GM19468 (cell line): ENCODE measurements around the gene DCK.

ENCODE experiments used
- ATAC-seq: cut with Tn5 transposase; IDR thresholded peaks from one replicate; pipeline ENCODE4 v1.9.1; 2021; ENCODE audit warnings: mild to moderate bottlenecking, moderate library complexity, moderate number of reproducible peaks; ENCODE audit not compliant: unreplicated experiment; ENCODE audit errors: extremely low read depth

DCK gene

DNA sequence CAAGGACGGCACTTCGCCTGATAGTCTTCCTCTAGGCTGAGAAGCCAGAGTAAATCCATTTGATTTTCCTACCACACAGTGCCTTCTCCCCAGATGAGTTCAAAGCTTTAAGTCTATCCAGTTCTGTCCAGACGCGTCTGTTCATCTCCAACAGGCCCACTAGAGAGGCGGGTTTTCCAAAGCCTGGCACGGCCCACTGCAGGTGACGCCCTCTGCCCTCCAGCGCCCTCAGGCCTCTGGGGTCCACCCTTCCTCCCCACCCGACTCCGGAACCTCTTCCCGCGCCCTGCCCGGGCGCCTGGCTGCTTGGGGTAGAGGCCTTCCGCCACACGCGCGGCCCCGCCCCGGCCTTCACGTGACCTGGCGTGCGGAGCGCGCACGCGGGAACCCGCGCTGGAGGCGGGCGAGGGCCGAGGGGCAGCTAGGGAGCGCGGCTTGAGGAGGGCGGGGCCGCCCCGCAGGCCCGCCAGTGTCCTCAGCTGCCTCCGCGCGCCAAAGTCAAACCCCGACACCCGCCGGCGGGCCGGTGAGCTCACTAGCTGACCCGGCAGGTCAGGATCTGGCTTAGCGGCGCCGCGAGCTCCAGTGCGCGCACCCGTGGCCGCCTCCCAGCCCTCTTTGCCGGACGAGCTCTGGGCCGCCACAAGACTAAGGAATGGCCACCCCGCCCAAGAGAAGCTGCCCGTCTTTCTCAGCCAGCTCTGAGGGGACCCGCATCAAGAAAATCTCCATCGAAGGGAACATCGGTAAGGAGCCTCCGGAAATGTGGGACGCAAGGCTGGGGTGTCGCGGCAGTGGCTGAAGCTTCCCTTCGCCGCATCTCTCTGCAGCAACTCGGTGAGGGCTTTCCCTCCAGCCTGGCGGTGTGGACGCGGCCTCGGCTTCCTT lies at the start of gene DCK:
Gene DCK, plus strand, starts transcription at position 469 of the 888 bp plus-strand sequence. Its CDS starts 187 bp downstream, at position 656.
- ATAC-seq, result peak; percentile 91

DNA sequence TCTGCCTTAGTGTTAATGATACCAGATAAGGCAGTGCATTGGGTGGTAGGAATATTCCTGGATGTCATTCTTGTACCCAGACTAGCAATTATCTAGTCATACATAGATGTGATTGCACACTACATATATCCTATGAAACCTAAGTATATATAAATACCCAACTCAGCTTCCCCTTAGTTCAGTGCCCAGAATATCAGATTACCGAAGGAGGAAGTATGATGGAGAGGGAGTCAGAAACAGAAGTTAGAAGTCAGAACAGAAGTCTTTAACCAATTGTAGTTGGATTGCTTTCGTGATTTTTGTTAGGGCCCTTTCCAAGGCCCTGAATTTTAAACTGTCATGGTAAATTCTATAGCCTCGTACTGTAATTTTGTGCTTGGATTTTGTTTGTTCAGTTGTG lies 48.4 kb upstream of the DCK start:
- no peak for ATAC-seq

DNA sequence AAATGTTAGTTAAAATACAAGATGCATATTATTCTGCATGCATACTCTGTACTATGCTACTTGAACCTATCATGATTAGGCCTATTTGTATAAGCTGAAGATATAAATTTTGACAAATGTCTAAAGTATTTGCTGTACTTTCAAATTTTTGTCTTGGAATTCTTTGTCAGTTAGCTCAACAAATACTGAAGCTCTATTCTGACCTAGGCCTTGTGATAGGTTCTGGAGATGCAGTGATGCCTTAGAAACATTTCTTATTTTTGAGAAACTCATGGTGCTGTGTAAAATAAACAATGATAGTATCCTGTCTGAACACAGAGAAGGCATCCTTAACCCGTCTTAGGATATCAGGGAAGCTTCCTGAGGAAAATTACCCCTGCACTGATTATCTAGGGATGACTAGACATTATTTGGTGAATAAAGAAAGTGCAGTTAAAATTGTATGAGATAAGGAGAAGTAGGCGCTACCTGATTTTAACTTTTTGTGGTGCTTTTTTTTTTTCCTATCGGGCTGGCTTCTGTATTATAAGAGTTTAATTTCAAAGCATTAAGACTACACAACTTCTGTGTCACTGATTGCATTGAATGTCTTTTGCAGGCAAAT lies 47.9 kb upstream of the DCK start:
- ATAC-seq, result no peak

DNA sequence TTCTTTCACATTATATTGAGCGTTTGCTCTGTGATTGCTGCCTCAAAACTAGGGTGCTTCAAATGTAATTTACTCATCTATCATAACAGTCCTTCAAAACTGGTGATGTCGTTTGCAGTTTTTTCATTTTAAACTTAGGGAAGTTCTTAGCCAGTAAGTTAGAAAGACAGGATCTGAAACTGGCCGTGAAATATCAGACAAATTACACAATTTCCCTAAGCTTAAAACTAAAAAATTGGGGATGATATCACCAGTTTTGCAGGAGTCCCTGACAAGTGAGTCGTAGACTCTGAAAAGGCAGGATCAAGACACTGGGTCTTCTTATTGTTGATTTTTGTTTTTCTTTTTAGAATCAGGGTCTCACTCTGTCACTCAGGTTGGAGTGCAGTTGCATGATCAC lies 46.5 kb upstream of the DCK start:
- no peak for ATAC-seq

DNA sequence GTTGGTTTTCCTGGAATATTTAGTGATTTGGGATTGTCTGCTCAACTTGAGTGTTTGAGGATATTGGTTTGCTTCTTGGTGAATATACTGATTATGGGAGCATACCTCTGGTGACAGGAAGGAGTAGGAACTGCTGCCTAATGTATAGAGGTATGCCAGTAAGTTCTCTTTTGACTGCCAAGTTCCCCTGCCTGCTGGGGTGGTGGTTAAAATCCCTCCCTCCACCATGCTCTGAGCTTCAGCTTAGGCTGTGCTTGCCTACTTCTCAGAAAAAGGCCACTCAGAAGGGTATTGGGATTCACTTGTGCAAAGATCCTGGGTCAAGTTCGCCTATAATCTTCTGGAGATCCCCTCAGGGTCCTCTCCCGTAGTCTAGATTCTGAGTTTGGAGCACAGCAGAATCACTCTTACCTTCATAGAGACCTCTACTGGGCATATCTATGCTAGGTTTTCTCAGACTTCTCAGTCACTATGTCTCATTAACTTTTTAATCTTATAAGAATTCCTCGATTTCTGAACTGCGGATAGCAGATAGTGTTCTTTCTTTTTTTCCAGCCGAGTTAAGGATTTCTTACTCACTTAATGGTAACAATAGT lies 44.7 kb upstream of the DCK start:
- ATAC-seq, result no peak

DNA sequence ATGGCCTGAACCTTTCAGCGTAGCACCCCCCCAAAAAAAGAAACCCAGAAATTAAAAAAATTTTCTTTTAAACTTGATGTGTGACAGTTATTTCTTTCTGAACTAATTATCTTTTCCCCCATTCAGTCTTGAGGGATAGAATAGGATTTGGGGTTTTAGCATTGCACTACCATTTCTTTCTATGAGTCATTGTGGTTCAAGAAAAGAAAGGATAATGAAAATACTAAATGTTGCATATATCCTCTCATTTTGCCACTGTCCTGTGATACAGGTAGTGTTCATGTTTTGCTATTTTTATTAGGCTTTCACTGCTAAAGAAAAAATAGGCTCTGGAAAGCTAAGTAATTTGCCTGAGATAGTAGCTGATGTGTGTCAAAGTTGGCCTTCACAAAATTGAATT lies 39.4 kb upstream of the DCK start:
- ATAC-seq, result no peak

DNA sequence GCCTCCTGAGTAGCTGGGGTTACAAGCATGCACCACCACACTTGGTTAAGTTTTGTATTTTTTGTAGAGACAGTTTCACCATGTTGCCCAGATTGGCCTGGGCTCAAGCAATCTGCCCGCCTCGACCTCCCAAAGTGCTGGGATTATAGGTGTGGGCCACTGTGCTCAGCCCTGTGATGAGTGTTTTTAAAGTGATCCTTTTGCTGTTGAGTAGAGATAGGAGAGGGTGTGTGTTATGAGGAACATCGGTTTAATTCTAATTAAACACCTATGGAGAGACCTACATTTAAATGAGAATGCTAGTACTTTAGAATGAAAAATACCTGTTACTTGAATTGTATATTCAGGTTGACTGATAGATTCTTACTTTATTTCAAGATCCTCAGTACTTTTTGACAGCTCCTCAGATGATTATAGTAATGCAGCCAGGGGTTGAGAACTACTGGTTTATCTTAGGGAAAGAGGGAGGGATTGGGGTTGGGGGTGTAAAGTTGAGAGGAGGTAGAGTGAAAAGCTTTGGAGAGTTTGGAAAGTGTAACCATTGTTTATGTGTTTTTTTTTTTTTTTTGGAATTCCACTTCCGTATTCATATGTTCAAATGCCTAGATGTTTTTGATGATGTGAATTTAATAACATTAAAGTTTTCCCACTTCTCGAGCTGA lies 36.8 kb upstream of the DCK start:
- no peak for ATAC-seq

DNA sequence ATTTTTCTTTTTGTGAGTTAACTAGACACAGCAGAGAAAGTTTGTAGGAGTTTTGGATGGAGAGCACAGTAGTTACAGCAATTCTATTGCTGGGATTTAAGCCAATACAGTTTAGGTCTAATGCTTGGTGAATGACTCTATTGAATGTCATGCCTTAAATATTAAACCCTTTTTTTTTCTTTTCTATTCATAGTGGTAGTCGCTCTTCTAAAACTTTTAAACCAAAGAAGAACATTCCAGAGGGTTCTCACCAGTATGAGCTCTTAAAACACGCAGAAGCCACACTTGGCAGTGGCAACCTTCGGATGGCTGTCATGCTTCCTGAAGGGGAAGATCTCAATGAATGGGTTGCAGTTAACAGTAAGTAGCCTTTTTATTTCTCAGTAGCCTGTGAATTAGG lies 34.8 kb upstream of the DCK start:
- ATAC-seq, result no peak

DNA sequence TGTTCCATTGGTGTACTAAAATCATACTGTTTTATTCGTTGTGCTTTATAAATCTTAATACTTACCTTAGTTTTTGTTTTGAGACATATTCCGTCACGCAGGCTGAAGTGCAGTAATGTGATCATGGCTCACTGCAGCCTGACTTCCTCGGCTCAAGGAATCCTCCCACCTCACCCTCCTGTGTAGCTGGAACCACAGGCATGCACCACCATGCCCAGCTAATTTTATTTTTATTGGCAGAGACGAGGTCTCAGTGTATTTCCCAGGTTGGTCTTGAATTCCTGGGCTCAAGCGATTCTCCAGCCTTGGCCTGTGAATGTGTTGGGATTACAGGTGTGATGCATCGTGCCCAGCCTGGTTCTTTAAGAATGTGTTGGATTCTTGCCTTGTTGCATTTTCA lies 24.4 kb upstream of the DCK start:
- ATAC-seq, result no peak

DNA sequence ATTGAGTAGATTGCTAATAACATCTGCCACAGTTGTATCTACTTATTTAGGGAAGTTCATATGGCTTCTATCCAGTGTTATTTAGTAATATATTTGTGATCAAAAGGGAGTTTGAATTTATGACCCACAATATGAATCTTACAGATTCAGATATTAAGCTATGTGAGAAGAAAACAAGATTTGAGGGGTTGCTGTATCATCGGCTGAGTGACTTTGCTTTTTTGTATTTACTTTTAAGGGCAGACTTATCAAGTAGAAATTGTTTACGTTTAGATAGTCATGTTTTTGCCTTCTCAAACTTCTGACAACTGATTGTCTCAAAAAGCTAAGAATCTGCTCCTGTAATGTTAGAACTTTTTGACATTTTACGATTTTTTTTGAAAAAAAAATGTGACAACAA lies 17.2 kb upstream of the DCK start:
- no peak for ATAC-seq

DNA sequence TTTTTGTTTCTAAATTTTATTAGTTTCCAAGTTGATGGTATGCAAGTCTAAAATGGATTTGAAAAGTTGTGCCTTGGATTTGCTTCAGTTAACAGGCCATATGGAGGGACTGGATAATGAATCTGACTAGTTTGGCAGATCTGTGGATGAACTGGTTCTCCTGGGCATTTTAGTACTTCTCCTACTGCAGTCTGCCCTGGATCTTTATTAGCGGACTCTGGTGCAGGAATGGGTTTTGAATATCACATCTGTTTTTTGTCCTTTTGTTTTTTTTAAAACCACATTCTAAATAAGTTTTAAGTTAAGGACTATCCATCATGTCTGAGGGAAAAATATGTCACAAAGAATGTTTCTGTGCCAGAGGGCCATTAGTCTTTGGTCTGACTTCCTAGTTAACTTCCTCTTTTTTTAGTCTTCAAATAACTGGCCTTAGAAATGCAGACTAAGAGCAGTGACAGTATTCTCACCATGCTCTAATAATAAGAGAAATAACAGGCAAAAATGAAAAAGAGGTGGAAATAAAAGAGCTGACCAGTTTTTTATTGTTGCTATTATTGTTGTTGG lies 13.9 kb upstream of the DCK start:
- no peak for ATAC-seq

DNA sequence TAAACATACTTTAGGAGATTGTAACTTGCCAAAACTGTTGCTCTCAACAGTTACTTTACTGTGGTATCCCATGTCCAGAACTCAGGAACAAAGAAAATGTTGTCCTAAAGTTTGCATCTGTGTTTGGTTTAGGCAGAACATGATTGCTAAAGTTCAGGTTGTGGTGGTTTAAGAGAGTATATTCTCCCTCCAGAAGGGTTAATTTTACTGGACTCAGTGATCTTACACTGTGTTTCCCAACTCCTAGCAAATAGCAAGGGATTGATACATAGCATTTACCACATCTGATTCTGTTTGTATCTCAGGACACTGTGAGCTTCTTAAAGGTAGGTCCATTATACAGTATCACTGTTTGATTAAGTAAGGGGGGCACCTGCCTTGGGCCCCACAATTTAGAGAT lies 13.3 kb upstream of the DCK start:
- ATAC-seq, result no peak

DNA sequence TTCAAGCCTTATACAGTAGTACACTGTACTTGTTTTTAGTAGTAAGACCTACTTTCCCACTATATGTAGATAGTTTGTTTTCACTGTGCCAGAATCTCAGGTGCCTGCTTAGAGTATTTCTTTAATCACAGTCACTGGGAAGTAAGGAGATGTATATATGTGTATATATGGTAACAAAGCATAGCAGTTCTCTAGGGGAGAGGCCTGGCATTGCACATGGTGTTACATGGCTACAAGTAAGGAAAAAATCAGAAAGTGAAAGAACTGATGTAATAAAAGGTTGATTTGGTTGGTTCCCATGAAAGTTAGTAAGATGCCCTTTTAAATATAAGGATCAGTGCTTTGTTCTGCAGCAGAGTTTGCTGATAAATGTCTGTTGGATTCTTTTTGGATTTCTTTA lies 9.3 kb upstream of the DCK start:
- no peak for ATAC-seq

DNA sequence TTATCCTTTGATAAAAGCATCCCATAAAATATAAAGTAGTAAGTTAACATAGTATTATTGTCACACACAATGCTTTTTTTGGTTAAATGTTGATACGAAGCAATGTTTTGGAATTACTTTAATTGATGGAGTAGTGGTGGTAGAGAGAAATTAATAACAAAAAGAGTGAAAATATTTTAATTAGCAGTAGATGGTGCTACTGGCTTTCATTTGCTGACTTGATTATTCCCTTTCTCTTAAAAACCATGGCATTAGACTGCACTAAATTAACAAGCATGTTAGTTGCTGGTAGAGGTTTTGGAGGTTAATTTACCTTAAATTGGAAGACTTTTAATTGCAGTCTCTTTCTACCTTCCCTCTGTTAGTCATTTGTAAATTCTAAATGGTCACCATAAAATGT lies 8.9 kb upstream of the DCK start:
- no peak for ATAC-seq

DNA sequence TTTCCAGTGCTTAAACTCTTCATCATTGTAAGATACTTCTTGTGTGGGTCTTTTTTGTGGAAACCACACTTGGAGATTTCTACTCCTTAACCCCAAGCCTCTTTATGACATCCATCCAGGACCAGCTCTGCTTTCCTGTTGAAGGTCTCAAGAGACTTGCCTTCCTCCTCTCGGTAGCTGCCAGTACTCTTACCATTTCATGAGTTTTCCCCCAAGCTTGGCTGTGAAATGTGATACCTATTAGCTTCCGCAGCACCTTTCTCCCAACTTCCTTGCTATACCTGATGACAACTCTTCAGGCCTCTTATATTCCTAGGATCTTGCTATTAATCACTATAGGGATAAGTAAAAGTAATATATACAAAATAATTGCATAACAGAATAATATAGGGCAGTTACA lies 1.9 kb upstream of the DCK start:
- no peak for ATAC-seq

DNA sequence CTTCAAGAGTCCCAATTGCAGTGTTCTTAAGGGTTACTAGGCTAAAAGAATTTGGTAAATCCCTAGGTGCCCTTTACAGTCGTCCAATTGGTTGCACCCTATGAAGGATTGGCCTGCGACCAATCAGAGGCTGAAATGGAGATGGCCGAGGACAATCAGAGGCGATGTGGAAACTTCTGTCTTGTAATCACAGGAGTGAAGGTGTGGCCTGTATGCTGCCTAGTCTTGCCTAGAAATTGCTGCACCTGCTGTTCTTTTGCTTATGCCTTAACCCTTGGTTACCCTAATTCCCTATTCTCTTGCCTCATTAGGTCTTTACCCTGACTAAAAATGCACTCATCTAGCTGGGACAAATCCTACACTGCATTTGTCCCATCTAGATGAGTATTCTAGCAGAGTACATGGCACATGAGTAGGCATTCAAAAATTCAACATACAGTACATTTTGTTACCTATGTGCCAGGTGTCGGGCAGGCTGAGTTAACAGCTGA lies 1.0 kb upstream of the DCK start:
- ATAC-seq, result no peak

DNA sequence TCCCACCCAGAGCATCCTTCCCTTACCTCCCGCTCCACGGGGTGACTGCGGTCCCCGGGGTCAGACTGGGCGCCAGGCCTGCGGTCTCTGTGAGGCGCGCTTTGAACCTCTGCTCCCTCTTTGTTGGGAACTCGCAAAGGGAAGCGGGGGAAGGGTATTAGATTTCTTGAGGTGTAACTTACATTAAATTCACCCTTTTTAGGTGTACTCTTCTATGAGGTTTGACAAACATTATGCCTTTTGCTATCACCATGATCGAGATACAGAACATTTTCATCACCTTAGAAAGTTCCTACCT lies 569 bp downstream of the DCK start:
- ATAC-seq, result no peak

DNA sequence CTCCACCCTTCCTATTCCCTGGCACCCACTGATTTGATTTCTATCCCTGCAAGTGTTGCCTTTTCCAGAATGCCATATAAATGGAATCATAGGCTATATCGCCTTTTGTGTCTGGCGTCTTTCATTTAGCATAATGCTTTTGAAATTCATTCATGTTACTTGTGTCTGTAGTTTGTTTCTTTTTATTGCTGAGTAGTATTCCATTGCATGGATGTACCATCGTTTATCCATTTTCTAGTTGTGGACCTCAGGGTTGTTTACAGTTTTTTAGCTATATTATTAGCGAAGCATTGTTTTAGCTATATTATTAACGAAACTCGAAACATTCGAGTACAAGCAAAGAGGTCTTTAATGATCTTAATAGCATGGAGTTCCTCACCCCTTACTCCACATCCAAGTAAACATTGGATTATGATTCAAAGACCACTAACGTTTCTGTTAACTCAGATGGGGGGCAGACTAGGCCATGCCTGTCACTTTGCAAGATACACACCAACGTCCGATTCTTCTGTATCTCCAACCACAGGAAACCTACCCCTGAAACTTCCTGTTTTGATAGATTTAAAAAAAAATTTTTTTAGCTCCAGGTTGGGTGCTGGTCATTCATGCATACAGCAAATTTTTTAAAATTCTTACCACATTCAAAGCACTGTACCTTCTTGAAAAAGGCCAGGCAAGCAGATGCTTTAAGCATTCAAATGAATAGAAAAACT lies 1.1 kb downstream of the DCK start:
- no peak for ATAC-seq

DNA sequence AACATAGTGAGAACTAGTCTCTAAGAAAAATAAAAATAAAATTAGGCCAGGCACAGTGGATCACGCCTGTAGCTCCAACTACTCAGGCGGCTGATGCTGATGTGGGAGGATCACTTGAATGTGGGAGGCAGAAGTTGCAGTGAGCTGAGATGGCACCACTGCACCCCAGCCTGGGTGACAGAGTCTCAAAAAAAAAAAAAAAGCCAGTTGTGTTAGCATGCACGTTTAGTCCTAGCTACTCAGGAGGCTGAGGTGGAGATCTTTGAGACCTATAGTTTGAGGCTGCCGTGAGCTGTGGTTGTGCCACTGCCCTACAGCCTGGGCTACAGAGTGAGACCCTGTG lies 2.5 kb downstream of the DCK start:
- ATAC-seq, result no peak

DNA sequence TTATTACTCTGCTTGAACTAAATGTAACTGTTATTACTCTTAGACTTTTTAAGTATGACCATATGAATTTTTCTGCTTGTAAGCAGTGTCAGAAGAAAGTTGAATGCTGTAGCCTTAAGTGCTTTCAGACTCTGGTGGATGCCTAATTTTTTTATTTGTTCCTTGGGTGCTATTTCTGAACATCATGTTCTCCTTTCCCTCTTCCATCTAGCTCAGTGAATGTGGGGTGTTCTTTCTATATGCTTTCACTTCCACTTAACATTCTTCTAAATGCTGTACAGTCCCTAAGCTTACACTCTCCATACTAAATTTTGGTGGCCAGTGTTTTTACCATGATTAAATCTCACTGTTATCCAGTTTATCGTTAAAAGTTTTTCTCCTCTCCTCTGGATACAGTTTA lies 3.6 kb downstream of the DCK start:
- ATAC-seq, result no peak
